ENCODE measurements around the gene DEPDC7.

- TF ChIP-seq CTCF (IDR thresholded peaks at IDR 0.05) (no peak), ZFX (IDR thresholded peaks at IDR 0.05; ENCODE audit: borderline replicate concordance) (no peak)
These were observed 5.8 kb downstream of the DEPDC7 start for GRCh38 chr11:33021501-33021900.
